OCI-LY3 (cell line): ENCODE results near the gene NT5M.
A peak's percentile ranks its signal among the peaks of the same experiment; 100 is the strongest.

Experiments used
- CTCF ChIP-seq: fragments of 200-600, 300-600 bp; sonication (generic); IDR thresholded peaks from 2 replicates; pipeline ENCODE4 v1.5.1; 2014; ENCODE audit warnings: antibody characterized with exemption, low read length, low read depth
- EZH2phosphoT487 ChIP-seq: fragments of 200-600 bp; shearing (Covaris generic); IDR thresholded peaks from 2 replicates; pipeline ENCODE4 v1.6.1; 2018; ENCODE audit warnings: antibody characterized with exemption, mixed run types, low read depth

GRCh38 chr17:17313350-17313991 lies 10.3 kb downstream of the NT5M start:
- TF ChIP-seq EZH2phosphoT487 (no peak), CTCF (peak; percentile 68)
